Measurements from ENCODE around the gene RBM33.
"Not testable (repeated sequence)": the region's sequence is repeated elsewhere in the genome, so short reads cannot be mapped to it uniquely, and the experiment has no call there.

The RBM33 gene

GRCh38 chr7:155644178-155644970, at the start of gene RBM33:
Gene RBM33 (plus strand): TSS chr7:155644661. CDS start chr7:155644877, 216 bp downstream.
- peak; percentile 61 to 80 for DNase-seq

- DNase-seq: peak; percentile 35 to 41
Observed at GRCh38 chr7:155594961-155595366, 49.5 kb upstream of the RBM33 start.

- DNase-seq: no peak
Observed at GRCh38 chr7:155597753-155598140, 46.7 kb upstream of the RBM33 start.

GRCh38 chr7:155598810-155599210, 45.7 kb upstream of the RBM33 start:
- DNase-seq: peak; percentile 28 to 56

- no peak for DNase-seq
Observed at GRCh38 chr7:155602156-155602555, 42.3 kb upstream of the RBM33 start.

- no peak for DNase-seq
Observed at GRCh38 chr7:155602750-155603149, 41.7 kb upstream of the RBM33 start.

GRCh38 chr7:155603205-155603857, 41.1 kb upstream of the RBM33 start:
- no peak for DNase-seq

GRCh38 chr7:155603858-155604503, 40.5 kb upstream of the RBM33 start:
- no peak for DNase-seq

- no peak for DNase-seq
Observed at GRCh38 chr7:155604504-155604997, 39.9 kb upstream of the RBM33 start.

GRCh38 chr7:155609185-155609584, 35.3 kb upstream of the RBM33 start:
- no peak for DNase-seq

- DNase-seq: no peak
Observed at GRCh38 chr7:155610633-155611193, 33.7 kb upstream of the RBM33 start.

- DNase-seq: no peak
Observed at GRCh38 chr7:155611808-155612447, 32.5 kb upstream of the RBM33 start.

- DNase-seq: no peak
Observed at GRCh38 chr7:155612658-155613057, 31.8 kb upstream of the RBM33 start.

GRCh38 chr7:155615085-155615484, 29.4 kb upstream of the RBM33 start:
- not testable (repeated sequence) for DNase-seq

GRCh38 chr7:155618708-155619633, 25.5 kb upstream of the RBM33 start:
- no peak for DNase-seq

- DNase-seq: no peak
Observed at GRCh38 chr7:155619634-155620271, 24.7 kb upstream of the RBM33 start.

GRCh38 chr7:155620497-155620896, 24.0 kb upstream of the RBM33 start:
- no peak for DNase-seq

- DNase-seq: no peak
Observed at GRCh38 chr7:155621418-155621980, 23.0 kb upstream of the RBM33 start.

- no peak for DNase-seq
Observed at GRCh38 chr7:155624412-155624811, 20.0 kb upstream of the RBM33 start.

- no peak for DNase-seq
Observed at GRCh38 chr7:155625557-155625956, 18.9 kb upstream of the RBM33 start.

GRCh38 chr7:155629171-155629570, 15.3 kb upstream of the RBM33 start:
- DNase-seq: no peak

All from AML-193 (cell line).